HepG2 (cell line): Measurements from ENCODE around the gene FSD2. TPM values are rescaled to one million over a fixed set of nuclear protein-coding genes. Genes with fewer than 3 reads are reported as not detected.
A peak's percentile ranks its signal among the peaks of the same experiment; 100 is the strongest.

ENCODE experiments used
- ATAD3A ChIP-seq: sonication (generic); formaldehyde crosslinking; IDR thresholded peaks from 2 replicates; pipeline ENCODE4 v1.4.0; 2020; ENCODE audit warnings: missing genetic modification reagents
- KDM5A ChIP-seq: fragments of 200-600 bp; sonication (generic); IDR thresholded peaks from 2 replicates; pipeline ENCODE4 v1.7.0; 2018; ENCODE audit warnings: antibody characterized with exemption, mild to moderate bottlenecking, low read length, borderline replicate concordance
- MAX ChIP-seq: IDR thresholded peaks from 2 replicates; pipeline ENCODE4 v1.6.1; 2012; ENCODE audit warnings: inconsistent platforms
- MAZ ChIP-seq, 2 experiments: sonication (generic) in 1 of 2; formaldehyde crosslinking in 1 of 2; IDR thresholded peaks; 2 replicates each; pipeline versions ENCODE4 v1.5.0 to v1.6.1; 2012 to 2020; ENCODE audit warnings: low read depth in 2 of 2, mild to moderate bottlenecking in 2 of 2, borderline replicate concordance in 1 of 2, improper control_type of control experiment in 1 of 2, low read length in 1 of 2, missing genetic modification reagents in 1 of 2, moderate library complexity in 1 of 2
- RERE ChIP-seq: IDR thresholded peaks from 2 replicates; pipeline ENCODE4 v1.6.1; 2016; ENCODE audit warnings: low read depth, missing genetic modification reagents, missing compliant biosample characterization
- TARDBP ChIP-seq: sonication (generic); formaldehyde crosslinking; IDR thresholded peaks from 2 replicates; pipeline ENCODE4 v1.8.0; 2022; ENCODE audit warnings: mild to moderate bottlenecking, missing genetic modification reagents
- TMF1 ChIP-seq: sonication (generic); formaldehyde crosslinking; IDR thresholded peaks from 2 replicates; pipeline ENCODE4 v1.8.1; 2022; ENCODE audit warnings: low read depth, missing genetic modification reagents
- ZMYM4 ChIP-seq: sonication (generic); formaldehyde crosslinking; IDR thresholded peaks from 2 replicates; pipeline ENCODE4 v1.8.1; 2023; ENCODE audit warnings: mild to moderate bottlenecking, missing genetic modification reagents
- ZNF282 ChIP-seq: fragments of 450-650 bp; IDR thresholded peaks from 2 replicates; pipeline ENCODE4 v1.6.1; 2018; ENCODE audit not compliant: partially characterized antibody
- ZNF713 ChIP-seq: sonication (generic); formaldehyde crosslinking; IDR thresholded peaks from 2 replicates; pipeline ENCODE4 v1.4.0; 2020; ENCODE audit warnings: mild to moderate bottlenecking, missing genetic modification reagents
- ZNF790 ChIP-seq: sonication (generic); formaldehyde crosslinking; IDR thresholded peaks from 2 replicates; pipeline ENCODE4 v1.8.0; 2022; ENCODE audit warnings: missing genetic modification reagents, mild to moderate bottlenecking, borderline replicate concordance
- polyA plus RNA-seq, 8 experiments: library from polyadenylated mRNA; depleted of rRNA in 3 of 8; stranded (reverse) in 7 of 8; unstranded in 1 of 8; fragments of >200 nt; fragmentation: Illumina TruSeq in 4 of 8; extraction: Trizol in 4 of 8; gene quantifications; 2 replicates each; pipeline versions ENCODE4 v1.2.1 to v1.2.3, GENCODE V29; 2011 to 2016; ENCODE audit warnings: low read depth in 4 of 8, missing spikeins in 1 of 8, mixed read lengths in 1 of 8; ENCODE audit not compliant: insufficient read depth in 1 of 8
- total RNA-seq, 5 experiments: library from RNA; depleted of rRNA; stranded (reverse); fragments of >200 nt; fragmentation: Illumina TruSeq; extraction: Trizol; gene quantifications; 2 replicates each; pipeline ENCODE4 v1.2.3, GENCODE V29; 2016; ENCODE audit warnings: low read depth in 1 of 5
- TF ChIP-seq, protein P1 (sequence below): IDR thresholded peaks from 2 replicates; pipeline ENCODE4 v1.4.0; 2020; ENCODE audit warnings: mild to moderate bottlenecking, missing genetic modification reagents
- TF ChIP-seq, protein P2 (sequence below): sonication (generic); formaldehyde crosslinking; IDR thresholded peaks from 2 replicates; pipeline ENCODE4 v1.4.0; 2020; ENCODE audit warnings: missing genetic modification reagents

The FSD2 gene
- total and polyA plus RNA-seq, 2 of the 13 experiments (the other 11 are each of a cell fraction or from before 2014, with no cell fraction given), result not detected

DNA sequence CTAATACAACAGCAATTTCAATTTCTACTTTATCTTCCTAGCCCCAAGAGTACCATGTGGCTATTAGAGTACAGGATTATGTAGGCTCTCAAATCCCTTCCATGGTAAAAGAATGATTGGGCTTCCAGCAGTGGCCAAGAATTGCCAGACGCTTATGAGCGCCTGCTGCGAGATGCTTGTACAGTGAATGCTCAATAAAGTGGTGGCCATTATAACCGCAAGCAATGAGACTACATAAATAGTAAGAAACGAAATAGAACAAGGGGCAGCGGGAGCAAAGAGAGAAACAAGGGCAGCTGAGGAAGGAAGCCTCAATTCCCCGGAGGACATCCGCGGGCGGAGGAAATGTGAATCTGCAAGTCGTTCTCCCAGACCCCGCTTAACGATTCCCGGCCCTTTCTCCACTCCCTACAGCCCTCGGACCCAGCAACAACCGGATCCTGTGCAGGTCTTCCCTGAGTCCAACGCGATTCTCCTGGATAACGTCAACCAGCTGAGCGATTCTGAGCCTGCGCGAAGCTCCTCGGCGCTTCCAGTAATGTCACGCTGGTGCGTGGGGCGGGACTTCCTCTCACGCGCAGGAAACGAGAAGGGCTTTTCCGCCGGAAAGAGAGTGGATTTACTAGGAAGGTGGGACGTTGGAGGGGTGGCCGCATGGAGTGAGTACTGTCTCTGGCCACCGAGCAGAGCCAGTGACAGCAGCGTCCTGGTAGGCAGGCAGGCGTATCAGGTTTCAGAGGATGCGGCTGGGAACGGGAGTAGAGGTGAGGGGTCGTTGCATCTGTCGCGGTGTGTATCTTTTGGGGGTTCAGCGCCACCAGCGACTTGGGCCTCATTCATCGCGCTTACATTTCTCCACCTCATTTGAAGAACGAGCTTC lies 55.7 kb downstream of the FSD2 start (continued):
- TF ChIP-seq, protein P1, sequence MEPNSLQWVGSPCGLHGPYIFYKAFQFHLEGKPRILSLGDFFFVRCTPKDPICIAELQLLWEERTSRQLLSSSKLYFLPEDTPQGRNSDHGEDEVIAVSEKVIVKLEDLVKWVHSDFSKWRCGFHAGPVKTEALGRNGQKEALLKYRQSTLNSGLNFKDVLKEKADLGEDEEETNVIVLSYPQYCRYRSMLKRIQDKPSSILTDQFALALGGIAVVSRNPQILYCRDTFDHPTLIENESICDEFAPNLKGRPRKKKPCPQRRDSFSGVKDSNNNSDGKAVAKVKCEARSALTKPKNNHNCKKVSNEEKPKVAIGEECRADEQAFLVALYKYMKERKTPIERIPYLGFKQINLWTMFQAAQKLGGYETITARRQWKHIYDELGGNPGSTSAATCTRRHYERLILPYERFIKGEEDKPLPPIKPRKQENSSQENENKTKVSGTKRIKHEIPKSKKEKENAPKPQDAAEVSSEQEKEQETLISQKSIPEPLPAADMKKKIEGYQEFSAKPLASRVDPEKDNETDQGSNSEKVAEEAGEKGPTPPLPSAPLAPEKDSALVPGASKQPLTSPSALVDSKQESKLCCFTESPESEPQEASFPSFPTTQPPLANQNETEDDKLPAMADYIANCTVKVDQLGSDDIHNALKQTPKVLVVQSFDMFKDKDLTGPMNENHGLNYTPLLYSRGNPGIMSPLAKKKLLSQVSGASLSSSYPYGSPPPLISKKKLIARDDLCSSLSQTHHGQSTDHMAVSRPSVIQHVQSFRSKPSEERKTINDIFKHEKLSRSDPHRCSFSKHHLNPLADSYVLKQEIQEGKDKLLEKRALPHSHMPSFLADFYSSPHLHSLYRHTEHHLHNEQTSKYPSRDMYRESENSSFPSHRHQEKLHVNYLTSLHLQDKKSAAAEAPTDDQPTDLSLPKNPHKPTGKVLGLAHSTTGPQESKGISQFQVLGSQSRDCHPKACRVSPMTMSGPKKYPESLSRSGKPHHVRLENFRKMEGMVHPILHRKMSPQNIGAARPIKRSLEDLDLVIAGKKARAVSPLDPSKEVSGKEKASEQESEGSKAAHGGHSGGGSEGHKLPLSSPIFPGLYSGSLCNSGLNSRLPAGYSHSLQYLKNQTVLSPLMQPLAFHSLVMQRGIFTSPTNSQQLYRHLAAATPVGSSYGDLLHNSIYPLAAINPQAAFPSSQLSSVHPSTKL (CRISPR knock-in tag), result no peak; the same call in 1 of the 2 replicates
- TF ChIP-seq ZNF713 (CRISPR knock-in tag) (no peak), ZNF790 (CRISPR knock-in tag) (no peak), TMF1 (CRISPR knock-in tag) (0 out of 2 replicates have a peak, but pooled peaks have one; percentile 16), ZNF282 (no peak), MAX (peak; percentile 90), KDM5A (peak; percentile 58), RERE (CRISPR knock-in tag) (no peak), ZMYM4 (CRISPR knock-in tag) (peak; percentile 84), ATAD3A (CRISPR knock-in tag) (no peak), TARDBP (CRISPR knock-in tag) (peak; percentile 94), MAZ (IDR thresholded peaks at IDR 0.05; ENCODE audit: borderline replicate concordance, low read depth, low read length) (no peak), MAZ (CRISPR knock-in tag; IDR thresholded peaks at IDR 0.05; ENCODE audit: low read depth) (peak; percentile 70; the same call in 1 of the 2 replicates)
- TF ChIP-seq, protein P2, sequence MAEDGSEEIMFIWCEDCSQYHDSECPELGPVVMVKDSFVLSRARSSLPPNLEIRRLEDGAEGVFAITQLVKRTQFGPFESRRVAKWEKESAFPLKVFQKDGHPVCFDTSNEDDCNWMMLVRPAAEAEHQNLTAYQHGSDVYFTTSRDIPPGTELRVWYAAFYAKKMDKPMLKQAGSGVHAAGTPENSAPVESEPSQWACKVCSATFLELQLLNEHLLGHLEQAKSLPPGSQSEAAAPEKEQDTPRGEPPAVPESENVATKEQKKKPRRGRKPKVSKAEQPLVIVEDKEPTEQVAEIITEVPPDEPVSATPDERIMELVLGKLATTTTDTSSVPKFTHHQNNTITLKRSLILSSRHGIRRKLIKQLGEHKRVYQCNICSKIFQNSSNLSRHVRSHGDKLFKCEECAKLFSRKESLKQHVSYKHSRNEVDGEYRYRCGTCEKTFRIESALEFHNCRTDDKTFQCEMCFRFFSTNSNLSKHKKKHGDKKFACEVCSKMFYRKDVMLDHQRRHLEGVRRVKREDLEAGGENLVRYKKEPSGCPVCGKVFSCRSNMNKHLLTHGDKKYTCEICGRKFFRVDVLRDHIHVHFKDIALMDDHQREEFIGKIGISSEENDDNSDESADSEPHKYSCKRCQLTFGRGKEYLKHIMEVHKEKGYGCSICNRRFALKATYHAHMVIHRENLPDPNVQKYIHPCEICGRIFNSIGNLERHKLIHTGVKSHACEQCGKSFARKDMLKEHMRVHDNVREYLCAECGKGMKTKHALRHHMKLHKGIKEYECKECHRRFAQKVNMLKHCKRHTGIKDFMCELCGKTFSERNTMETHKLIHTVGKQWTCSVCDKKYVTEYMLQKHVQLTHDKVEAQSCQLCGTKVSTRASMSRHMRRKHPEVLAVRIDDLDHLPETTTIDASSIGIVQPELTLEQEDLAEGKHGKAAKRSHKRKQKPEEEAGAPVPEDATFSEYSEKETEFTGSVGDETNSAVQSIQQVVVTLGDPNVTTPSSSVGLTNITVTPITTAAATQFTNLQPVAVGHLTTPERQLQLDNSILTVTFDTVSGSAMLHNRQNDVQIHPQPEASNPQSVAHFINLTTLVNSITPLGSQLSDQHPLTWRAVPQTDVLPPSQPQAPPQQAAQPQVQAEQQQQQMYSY (CRISPR knock-in tag), result peak; percentile 89
